HG03354 (cell line): Measurements from ENCODE around the gene TANGO2.

ENCODE experiments used
- ATAC-seq: cut with Tn5 transposase; IDR thresholded peaks from one replicate; pipeline ENCODE4 v1.9.1; 2021; ENCODE audit warnings: mild to moderate bottlenecking; ENCODE audit not compliant: unreplicated experiment, poor library complexity, severe bottlenecking

TANGO2 gene

GRCh38 chr22:20110359-20110985, 89.6 kb downstream of the TANGO2 start:
- no peak for ATAC-seq

- no peak for ATAC-seq
Observed at GRCh38 chr22:20111045-20111688, 90.3 kb downstream of the TANGO2 start.

- ATAC-seq = no peak
Observed at GRCh38 chr22:20111689-20112622, 91.0 kb downstream of the TANGO2 start.

- ATAC-seq = no peak
Observed at GRCh38 chr22:20112623-20113511, 92.0 kb downstream of the TANGO2 start.

- ATAC-seq = no peak
Observed at GRCh38 chr22:20113551-20114310, 92.8 kb downstream of the TANGO2 start.

DNA sequence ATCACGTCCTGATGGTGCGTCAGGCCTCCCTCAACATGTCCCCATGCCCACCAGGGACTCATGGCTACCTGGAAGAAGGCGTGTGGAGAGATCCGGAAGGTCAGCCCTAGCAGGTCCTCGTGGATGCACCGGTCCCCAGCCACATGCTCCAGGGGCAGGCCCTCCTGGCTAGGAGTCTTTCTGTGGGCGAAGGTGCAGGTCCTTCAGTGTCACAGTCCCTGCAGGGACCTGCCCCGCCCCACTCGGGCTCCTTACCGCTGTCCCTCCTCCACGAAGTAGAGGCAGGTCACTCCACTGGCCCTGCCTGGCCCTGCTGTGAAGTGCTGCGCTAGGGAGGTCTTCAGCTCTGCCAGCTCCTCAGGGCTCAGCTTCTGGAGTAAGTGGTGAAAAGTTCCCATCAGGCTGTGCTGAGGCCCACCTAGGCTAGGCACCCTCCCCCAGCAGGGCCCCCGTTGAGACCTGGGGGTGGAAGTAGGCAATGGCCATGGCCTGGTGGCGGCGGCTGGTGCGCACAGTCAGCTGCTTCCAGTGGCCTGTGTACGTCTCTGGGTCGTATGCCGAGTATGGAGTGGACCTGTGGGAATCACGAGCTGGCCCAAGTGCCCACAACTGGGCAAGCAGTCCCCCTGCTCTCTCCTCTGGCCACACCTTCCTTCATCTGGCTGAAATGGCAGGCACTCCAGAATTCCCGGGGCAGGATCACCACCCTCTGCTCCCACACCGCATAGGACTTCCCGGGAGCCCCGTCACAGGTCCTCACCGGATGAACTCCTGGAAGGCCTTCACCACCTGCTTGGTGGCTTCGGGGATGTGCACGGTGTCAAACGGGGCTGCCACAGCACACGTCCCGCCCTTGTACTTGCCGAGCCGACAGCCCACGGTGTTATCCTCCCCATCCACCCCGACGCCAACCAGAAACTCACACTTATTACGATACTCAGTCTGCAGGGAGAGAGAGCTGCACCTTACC, 93.9 kb downstream of the TANGO2 start:
- no peak for ATAC-seq

DNA sequence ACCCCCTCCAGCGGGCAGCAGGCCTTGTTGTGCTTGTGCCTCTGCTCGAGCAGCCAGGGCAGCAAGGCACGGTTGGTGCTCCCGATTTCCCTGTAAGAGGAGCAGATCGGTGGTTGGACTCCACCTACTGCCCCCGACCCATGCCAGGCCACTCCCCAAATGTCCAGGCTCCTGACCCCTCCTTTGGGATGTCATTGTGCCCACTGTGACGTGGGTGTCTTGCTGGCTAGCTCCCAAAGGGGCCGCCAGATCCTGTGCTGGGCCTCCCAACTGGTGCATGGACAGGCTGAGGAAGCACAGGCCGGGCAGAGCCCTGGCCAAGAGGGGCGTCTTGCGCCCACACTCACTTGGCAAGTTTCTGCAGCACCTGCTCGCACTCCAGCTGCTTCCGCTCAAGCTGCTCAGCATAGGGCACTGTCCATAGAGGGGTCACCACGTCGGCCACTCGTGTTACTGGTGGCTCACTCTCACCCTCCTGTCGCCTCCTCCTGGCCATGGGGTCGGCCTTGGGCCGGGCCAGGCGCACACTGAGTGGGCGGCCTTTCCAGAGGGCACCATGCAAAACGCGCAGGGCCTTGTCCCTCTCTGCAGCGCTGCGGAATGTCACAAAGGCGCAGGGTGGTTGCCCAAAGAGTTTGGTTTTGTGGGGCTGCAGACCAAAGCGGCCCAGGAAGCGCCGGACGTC, 94.9 kb downstream of the TANGO2 start, which contains the start of gene RANBP1:
Gene RANBP1, plus strand, starts transcription at position 414 of the 685 bp plus-strand sequence. Its CDS starts 81 bp downstream, at position 495.
- ATAC-seq = no peak

DNA sequence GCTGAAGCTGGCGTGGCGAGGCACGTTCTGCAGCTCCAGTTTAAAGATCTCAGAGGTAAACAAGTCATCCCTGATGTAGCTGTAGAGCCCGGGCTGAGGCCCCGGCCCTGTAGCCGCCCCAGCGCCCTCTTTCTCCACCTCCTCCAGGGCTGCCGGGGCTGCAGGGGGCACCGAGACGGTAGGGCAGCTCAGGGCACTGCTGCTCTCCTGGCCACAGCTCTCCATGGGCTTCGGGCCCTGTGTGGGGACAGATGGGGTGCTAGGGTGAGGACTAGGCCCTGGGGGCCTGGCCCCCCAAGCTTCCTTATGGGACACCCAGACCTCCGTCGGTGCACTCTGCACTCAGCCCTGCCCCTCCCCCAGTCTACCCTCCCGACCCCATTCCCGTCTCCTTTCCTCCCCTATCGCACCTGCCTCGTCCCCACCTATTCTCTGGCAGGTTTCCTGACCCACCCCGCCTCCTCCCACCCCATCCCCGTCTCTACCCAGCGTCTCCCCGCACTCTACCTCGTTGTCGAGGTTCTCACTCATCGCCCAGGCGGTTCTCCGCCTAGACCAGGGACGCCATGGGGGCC, 95.6 kb downstream of the TANGO2 start:
- ATAC-seq = no peak
